ENCODE measurements around the gene ZNF132.

GRCh38 chr19:58397533-58398037, 42.4 kb downstream of the ZNF132 start:
- TF ChIP-seq CTCF (IDR thresholded peaks at IDR 0.05 in 2 of 3, conservative IDR thresholded peaks at IDR 0.05 in 1 of 3; ENCODE audit: insufficient read depth in 2 of 3, low read depth in 1 of 3, low read length in 3 of 3): no peak
- no peak for TF ChIP-seq NFYB (IDR thresholded peaks at IDR 0.05; ENCODE audit: extremely low read depth, insufficient read length)
- TF ChIP-seq AFF4 (CRISPR knock-in tag; IDR thresholded peaks at IDR 0.05): no peak
- TF ChIP-seq MAZ (CRISPR knock-in tag; conservative IDR thresholded peaks at IDR 0.05 in 1 of 2, IDR thresholded peaks at IDR 0.05 in 1 of 2): no peak
- no peak for TF ChIP-seq EZH2 (IDR thresholded peaks at IDR 0.05; ENCODE audit: borderline replicate concordance, low read depth, low read length)
- TF ChIP-seq ZNF354B (CRISPR knock-in tag; IDR thresholded peaks at IDR 0.05): no peak
- TF ChIP-seq CCAR2 (IDR thresholded peaks at IDR 0.05; ENCODE audit: low read depth, low read length): no peak

All from K562 (cell line).